KOPT-K1 (cell line): Measurements from ENCODE around the gene ZPLD1.

Source experiments
- H3K27ac ChIP-seq: fragments of 200-600 bp; sonication (generic); 2 replicates; pipeline ENCODE4 v1.5.1; 2016; ENCODE audit warnings: antibody characterized with exemption, mild to moderate bottlenecking, low read depth, low read length; ENCODE audit not compliant: poor library complexity, severe bottlenecking
- H3K36me3 ChIP-seq: fragments of 200-600 bp; sonication (generic); 2 replicates; pipeline ENCODE4 v1.5.1; 2017; ENCODE audit warnings: antibody characterized with exemption, mild to moderate bottlenecking, low read length, moderate library complexity; ENCODE audit not compliant: insufficient read depth
- H3K9me3 ChIP-seq: fragments of 200-600 bp; sonication (generic); 2 replicates; pipeline ENCODE4 v1.5.1; 2017; ENCODE audit warnings: antibody characterized with exemption, low read length, mild to moderate bottlenecking; ENCODE audit not compliant: insufficient read depth, poor library complexity, severe bottlenecking

The ZPLD1 gene

GRCh38 chr3:102434715-102435114, at the start of gene ZPLD1:
ZPLD1 (plus strand) TSS chr3:102435015; CDS start chr3:102438488, 3,473 bp downstream.
- Histone ChIP-seq H3K9me3 (no peaks in the 10 kb centered on the region), H3K36me3 (no peaks in the 10 kb centered on the region), H3K27ac (no peak within 1 kb of the TSS)

GRCh38 chr3:102390171-102390864, 44.5 kb upstream of the ZPLD1 start:
- no peak overlapping the region for H3K27ac ChIP-seq
- H3K9me3 ChIP-seq, result no peaks in the 10 kb centered on the region
- no peaks in the 10 kb centered on the region for H3K36me3 ChIP-seq

- no peaks in the 10 kb centered on the region for H3K36me3 ChIP-seq
- no peaks in the 10 kb centered on the region for H3K9me3 ChIP-seq
- no peak overlapping the region for H3K27ac ChIP-seq
These were observed 43.9 kb upstream of the ZPLD1 start for GRCh38 chr3:102390916-102391315.

DNA sequence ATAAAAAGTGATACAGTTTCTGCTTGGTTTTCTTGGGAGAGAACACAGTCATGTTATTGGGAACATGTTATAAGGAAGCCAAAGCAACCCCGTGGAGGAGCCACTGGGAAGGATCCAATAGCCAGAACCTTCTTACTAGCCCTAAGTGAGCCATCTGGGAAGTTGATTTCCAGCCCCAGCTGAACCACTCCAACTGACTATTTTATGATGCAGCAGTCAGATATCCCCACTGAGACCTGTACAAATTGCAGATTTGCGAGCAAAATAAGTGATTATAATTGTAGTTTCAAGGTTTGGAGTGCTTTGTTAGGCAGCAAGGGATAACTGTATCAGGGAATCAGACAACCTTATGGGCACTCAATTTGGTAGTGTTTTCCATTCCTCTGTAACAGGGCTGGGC, 43.3 kb upstream of the ZPLD1 start:
- H3K36me3 ChIP-seq, result no peaks in the 10 kb centered on the region
- no peak overlapping the region for H3K27ac ChIP-seq
- no peaks in the 10 kb centered on the region for H3K9me3 ChIP-seq

DNA sequence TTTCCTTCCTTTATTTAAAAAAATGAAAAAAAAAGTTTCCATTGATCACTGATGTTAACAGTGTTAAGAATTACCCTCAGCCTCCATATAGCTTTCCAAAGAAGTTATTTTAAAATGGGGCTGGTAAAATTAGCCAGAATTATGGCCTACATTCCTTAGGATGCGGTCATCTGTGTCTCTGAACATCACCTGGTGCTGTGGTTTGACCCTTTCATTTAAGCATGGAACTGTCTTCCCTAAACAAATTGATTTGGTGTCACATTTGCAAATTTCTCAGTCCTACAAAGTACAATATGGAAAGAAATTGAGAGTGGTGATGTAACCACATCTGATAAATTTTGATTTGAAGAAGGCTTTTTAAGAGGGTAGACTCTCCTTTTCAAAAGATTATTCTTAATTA, 40.3 kb upstream of the ZPLD1 start:
- no peaks in the 10 kb centered on the region for H3K9me3 ChIP-seq
- no peaks in the 10 kb centered on the region for H3K36me3 ChIP-seq
- H3K27ac ChIP-seq, result no peak overlapping the region

- Histone ChIP-seq H3K36me3 (no peaks in the 10 kb centered on the region), H3K9me3 (no peaks in the 10 kb centered on the region), H3K27ac (no peak overlapping the region)
These were observed 36.6 kb upstream of the ZPLD1 start for GRCh38 chr3:102398176-102398575.

- Histone ChIP-seq H3K9me3 (no peaks in the 10 kb centered on the region), H3K36me3 (no peaks in the 10 kb centered on the region)
These were observed 36.1 kb upstream of the ZPLD1 start for GRCh38 chr3:102398666-102399065.

DNA sequence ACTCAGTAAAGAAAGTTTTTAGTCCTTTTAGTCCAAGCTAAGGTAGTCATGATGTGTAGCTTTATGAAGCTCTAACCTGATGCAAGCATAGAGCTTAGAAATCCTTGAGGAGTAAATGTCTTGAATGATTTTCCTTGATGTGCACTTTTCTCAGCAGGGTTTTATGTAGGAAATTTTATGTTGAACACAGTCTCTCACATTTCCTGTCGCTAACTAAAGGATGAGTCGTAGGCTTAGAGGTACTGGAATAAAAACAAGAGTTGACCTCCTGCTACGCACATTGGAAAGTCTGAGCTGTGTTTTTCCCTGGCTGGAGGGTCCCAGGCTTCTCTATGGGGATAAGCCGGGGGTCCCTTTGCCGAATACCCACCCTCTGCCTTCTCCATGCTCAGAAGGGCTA, 34.7 kb upstream of the ZPLD1 start:
- Histone ChIP-seq H3K9me3 (no peaks in the 10 kb centered on the region), H3K27ac (no peak overlapping the region), H3K36me3 (no peaks in the 10 kb centered on the region)

More at GRCh38 chr3:102398666-102399065, 36.1 kb upstream of the ZPLD1 start:
- H3K27ac ChIP-seq, result no peak overlapping the region

GRCh38 chr3:102400766-102401165, 34.0 kb upstream of the ZPLD1 start:
- no peak overlapping the region for H3K27ac ChIP-seq
- H3K36me3 ChIP-seq, result no peaks in the 10 kb centered on the region
- no peaks in the 10 kb centered on the region for H3K9me3 ChIP-seq

DNA sequence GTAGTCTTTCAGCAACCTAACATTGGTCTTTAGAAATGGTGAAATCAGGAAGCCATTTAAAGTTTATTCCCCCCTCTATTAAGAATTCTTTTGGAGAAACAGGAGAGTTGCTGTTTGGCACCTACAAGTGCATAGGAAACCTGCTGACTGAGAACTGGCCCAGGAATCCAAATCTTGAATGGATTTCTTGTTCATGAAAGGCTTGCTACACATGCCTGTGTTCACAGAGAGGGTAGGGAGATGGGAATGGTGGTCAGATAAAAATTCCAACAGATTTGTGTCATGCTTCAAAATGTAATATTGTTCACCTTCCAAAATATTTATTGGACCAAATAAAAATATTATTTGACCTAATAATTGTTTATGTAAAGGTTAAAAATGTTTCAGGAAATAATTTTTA, 24.2 kb upstream of the ZPLD1 start:
- Histone ChIP-seq H3K9me3 (no peaks in the 10 kb centered on the region), H3K36me3 (no peaks in the 10 kb centered on the region), H3K27ac (no peak overlapping the region)

GRCh38 chr3:102415553-102415952, 19.3 kb upstream of the ZPLD1 start:
- Histone ChIP-seq H3K27ac (no peak overlapping the region), H3K36me3 (no peaks in the 10 kb centered on the region), H3K9me3 (no peaks in the 10 kb centered on the region)

GRCh38 chr3:102419786-102420185, 15.0 kb upstream of the ZPLD1 start:
- Histone ChIP-seq H3K27ac (no peak overlapping the region), H3K9me3 (no peaks in the 10 kb centered on the region), H3K36me3 (no peaks in the 10 kb centered on the region)

GRCh38 chr3:102441832-102442231, 7.0 kb downstream of the ZPLD1 start:
- no peak overlapping the region for H3K27ac ChIP-seq
- H3K36me3 ChIP-seq, result no peaks in the 10 kb centered on the region
- H3K9me3 ChIP-seq, result no peaks in the 10 kb centered on the region

- Histone ChIP-seq H3K27ac (no peak overlapping the region), H3K36me3 (no peaks in the 10 kb centered on the region), H3K9me3 (no peaks in the 10 kb centered on the region)
These were observed 8.2 kb downstream of the ZPLD1 start for GRCh38 chr3:102443021-102443420.

DNA sequence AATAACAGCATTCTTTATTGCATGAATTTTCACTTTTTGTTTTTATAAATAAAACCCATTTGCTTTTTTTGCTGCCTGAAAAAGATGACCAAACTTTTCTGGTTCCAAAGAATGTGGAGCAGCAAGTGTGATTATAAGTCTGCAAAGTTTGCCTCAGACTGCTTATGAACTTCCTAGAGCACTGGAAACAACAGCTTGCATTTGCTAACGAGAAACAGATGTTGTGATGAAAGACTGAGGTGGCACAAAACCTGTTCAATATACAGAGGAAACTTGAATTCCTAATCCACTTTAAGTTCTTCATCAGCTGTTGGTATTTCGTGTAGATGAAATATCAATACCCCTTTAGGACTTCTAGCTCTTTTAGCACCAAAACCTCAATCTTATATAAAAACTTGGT, 9.3 kb downstream of the ZPLD1 start:
- no peak overlapping the region for H3K27ac ChIP-seq

DNA sequence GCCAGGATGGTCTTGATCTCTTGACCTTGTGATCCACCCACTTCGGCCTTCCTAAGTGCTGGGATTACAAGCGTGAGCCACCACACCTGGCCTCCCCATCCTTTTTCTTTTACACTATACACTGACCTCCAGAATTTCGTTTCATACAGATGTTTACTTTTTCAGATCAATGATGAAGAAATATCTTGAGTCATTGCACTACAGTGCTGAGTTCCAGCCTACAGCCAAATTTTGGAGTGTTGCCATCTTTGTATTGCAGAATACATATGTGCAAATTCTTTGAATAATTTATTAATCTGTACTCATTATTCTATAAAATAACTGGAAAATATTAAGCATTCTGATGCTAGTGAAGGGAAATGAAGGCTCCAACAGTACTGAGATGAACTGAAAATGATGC, 12.5 kb downstream of the ZPLD1 start:
- Histone ChIP-seq H3K9me3 (no peaks in the 10 kb centered on the region), H3K36me3 (no peaks in the 10 kb centered on the region), H3K27ac (no peak overlapping the region)

More for the DNA sequence above, 9.3 kb downstream of the ZPLD1 start:
- H3K9me3 ChIP-seq, result no peaks in the 10 kb centered on the region
- no peaks in the 10 kb centered on the region for H3K36me3 ChIP-seq
